ENCODE measurements around the gene ADSL.

Gene ADSL

GRCh38 chr22:40416636-40417035 is 70.3 kb downstream of the ADSL start:
- no peak for DNase-seq (ENCODE audit: low read depth in 2 of 3, low spot score in 1 of 3)

- no peak for DNase-seq (ENCODE audit: low read depth in 2 of 3, low spot score in 1 of 3)
Observed at GRCh38 chr22:40417041-40417440, 70.7 kb downstream of the ADSL start.

GRCh38 chr22:40417881-40418280 is 71.6 kb downstream of the ADSL start:
- no peak for DNase-seq (ENCODE audit: low read depth in 2 of 3, low spot score in 1 of 3)

GRCh38 chr22:40418366-40419201 is 72.3 kb downstream of the ADSL start:
- DNase-seq (ENCODE audit: low read depth in 2 of 3, low spot score in 1 of 3): no peak

- DNase-seq (ENCODE audit: low read depth in 2 of 3, low spot score in 1 of 3): no peak
Observed at GRCh38 chr22:40419718-40420117, 73.4 kb downstream of the ADSL start.

- no peak for DNase-seq (ENCODE audit: low read depth in 2 of 3, low spot score in 1 of 3)
Observed at GRCh38 chr22:40420341-40421081, 74.2 kb downstream of the ADSL start.

GRCh38 chr22:40421082-40421350 is 74.7 kb downstream of the ADSL start:
- DNase-seq (ENCODE audit: low read depth in 2 of 3, low spot score in 1 of 3): no peak

- DNase-seq (ENCODE audit: low read depth in 2 of 3, low spot score in 1 of 3): no peak
Observed at GRCh38 chr22:40421941-40422340, 75.6 kb downstream of the ADSL start.

GRCh38 chr22:40422558-40423309 is 76.4 kb downstream of the ADSL start:
- no peak for DNase-seq (ENCODE audit: low read depth in 2 of 3, low spot score in 1 of 3)

GRCh38 chr22:40423310-40423688 is 77.0 kb downstream of the ADSL start:
- DNase-seq (ENCODE audit: low read depth in 2 of 3, low spot score in 1 of 3): no peak

- no peak for DNase-seq (ENCODE audit: low read depth in 2 of 3, low spot score in 1 of 3)
Observed at GRCh38 chr22:40423882-40424640, 77.8 kb downstream of the ADSL start.

GRCh38 chr22:40425082-40425481 is 78.8 kb downstream of the ADSL start:
- DNase-seq (ENCODE audit: low read depth in 2 of 3, low spot score in 1 of 3): no peak

GRCh38 chr22:40426594-40427333 is 80.5 kb downstream of the ADSL start:
- DNase-seq (ENCODE audit: low read depth in 2 of 3, low spot score in 1 of 3): no peak

GRCh38 chr22:40428796-40429195 is 82.5 kb downstream of the ADSL start:
- no peak for DNase-seq (ENCODE audit: low read depth in 2 of 3, low spot score in 1 of 3)

- DNase-seq (ENCODE audit: low read depth in 2 of 3, low spot score in 1 of 3): no peak
Observed at GRCh38 chr22:40429481-40429880, 83.2 kb downstream of the ADSL start.

GRCh38 chr22:40430991-40431390 is 84.7 kb downstream of the ADSL start:
- DNase-seq (ENCODE audit: low read depth in 2 of 3, low spot score in 1 of 3): no peak

GRCh38 chr22:40432157-40432556 is 85.9 kb downstream of the ADSL start:
- DNase-seq (ENCODE audit: low read depth in 2 of 3, low spot score in 1 of 3): no peak

- DNase-seq (ENCODE audit: low read depth in 2 of 3, low spot score in 1 of 3): no peak
Observed at GRCh38 chr22:40432625-40433024, 86.3 kb downstream of the ADSL start.

- DNase-seq (ENCODE audit: low read depth in 2 of 3, low spot score in 1 of 3): no peak
Observed at GRCh38 chr22:40433416-40434090, 87.3 kb downstream of the ADSL start.

GRCh38 chr22:40434106-40434505 is 87.8 kb downstream of the ADSL start:
- no peak for DNase-seq (ENCODE audit: low read depth in 2 of 3, low spot score in 1 of 3)

Measured in stimulated activated CD4-positive, alpha-beta T cell treated with anti-CD3 and anti-CD28 coated beads, Interleukin-12 subunit alpha, Interleukin-12 subunit beta, amount 100 ng/mL, for 48 hours (primary cell).